ENCODE results near the gene CFAP100.

DNA sequence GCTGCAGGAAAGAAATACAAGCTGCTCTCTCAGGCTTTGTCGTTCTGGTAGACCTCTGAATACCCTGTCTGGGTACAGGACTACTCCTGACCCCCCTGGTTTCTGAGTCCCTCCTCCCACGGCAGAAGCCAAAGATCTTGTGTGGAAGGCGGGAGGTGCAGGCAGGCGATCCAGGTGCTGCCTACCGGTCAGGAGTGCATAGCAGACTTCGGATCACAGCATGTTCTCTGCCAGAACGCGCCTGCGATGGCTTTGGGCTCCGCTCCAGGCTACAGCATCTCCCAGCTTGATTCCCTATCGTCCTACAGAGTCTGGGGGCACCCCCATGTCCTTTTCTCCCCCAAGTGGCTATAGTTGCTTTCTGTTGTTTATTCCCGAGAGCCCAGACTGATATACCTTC is 2.5 kb upstream of the CFAP100 start:
- TF ChIP-seq, protein P1, sequence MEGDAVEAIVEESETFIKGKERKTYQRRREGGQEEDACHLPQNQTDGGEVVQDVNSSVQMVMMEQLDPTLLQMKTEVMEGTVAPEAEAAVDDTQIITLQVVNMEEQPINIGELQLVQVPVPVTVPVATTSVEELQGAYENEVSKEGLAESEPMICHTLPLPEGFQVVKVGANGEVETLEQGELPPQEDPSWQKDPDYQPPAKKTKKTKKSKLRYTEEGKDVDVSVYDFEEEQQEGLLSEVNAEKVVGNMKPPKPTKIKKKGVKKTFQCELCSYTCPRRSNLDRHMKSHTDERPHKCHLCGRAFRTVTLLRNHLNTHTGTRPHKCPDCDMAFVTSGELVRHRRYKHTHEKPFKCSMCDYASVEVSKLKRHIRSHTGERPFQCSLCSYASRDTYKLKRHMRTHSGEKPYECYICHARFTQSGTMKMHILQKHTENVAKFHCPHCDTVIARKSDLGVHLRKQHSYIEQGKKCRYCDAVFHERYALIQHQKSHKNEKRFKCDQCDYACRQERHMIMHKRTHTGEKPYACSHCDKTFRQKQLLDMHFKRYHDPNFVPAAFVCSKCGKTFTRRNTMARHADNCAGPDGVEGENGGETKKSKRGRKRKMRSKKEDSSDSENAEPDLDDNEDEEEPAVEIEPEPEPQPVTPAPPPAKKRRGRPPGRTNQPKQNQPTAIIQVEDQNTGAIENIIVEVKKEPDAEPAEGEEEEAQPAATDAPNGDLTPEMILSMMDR (conservative IDR thresholded peaks at IDR 0.05 in 1 of 2, IDR thresholded peaks at IDR 0.05 in 1 of 2; ENCODE audit: extremely low read depth in 1 of 2, insufficient read depth in 1 of 2, low read depth in 1 of 2, low read length in 2 of 2), result no peak
- TF ChIP-seq EZH2 (IDR thresholded peaks at IDR 0.05; ENCODE audit: borderline replicate concordance, low read length), result no peak
